Breast epithelium (tissue), 3 donors: ENCODE results near the gene NDUFS1.

Experiments used
- CTCF ChIP-seq, 3 donors: fragments of 450-650 bp; IDR thresholded peaks; one replicate each; pipeline ENCODE4 v1.5.1; 2016 to 2017; ENCODE audit warnings: antibody characterized with exemption in 3 of 3, mild to moderate bottlenecking in 3 of 3, moderate library complexity in 3 of 3
- POLR2A ChIP-seq: fragments of 450-650 bp; IDR thresholded peaks from one replicate; pipeline ENCODE4 v1.6.1; 2016; ENCODE audit warnings: antibody characterized with exemption, mild to moderate bottlenecking, moderate library complexity

- TF ChIP-seq CTCF (IDR thresholded peaks at IDR 0.05) (no peak), POLR2A (no peak)
These were observed 53.7 kb downstream of the NDUFS1 start for GRCh38 chr2:206105541-206105940.
